ENCODE measurements around the gene PARP1.

GRCh38 chr1:226410958-226411357 is 3.1 kb upstream of the PARP1 start:
- TF ChIP-seq CTCF (IDR thresholded peaks at IDR 0.05): no peak
- no peak for TF ChIP-seq REST (IDR thresholded peaks at IDR 0.05; ENCODE audit: insufficient read depth in 1 of 2, low read depth in 2 of 2, low read length in 1 of 2)
- TF ChIP-seq POLR2AphosphoS5 (IDR thresholded peaks at IDR 0.05; ENCODE audit: low read depth, low read length): no peak
